K562 (cell line): ENCODE results near the gene ITPR1. TPM values are rescaled to one million over a fixed set of nuclear protein-coding genes. Genes with fewer than 3 reads are reported as not detected.

ENCODE experiments used
- BCOR ChIP-seq: fragments of 450-650 bp; IDR thresholded peaks from 2 replicates; pipeline ENCODE4 v1.6.1; 2016
- BHLHE40 ChIP-seq: IDR thresholded peaks from 2 replicates; pipeline ENCODE4 v1.6.1; 2011; ENCODE audit warnings: low read length, improper control_type of control experiment
- CTBP1 ChIP-seq: fragments of 450-650 bp; IDR thresholded peaks from 2 replicates; pipeline ENCODE4 v1.6.1; 2016; ENCODE audit warnings: borderline replicate concordance
- DIDO1 ChIP-seq: fragments of 450-650 bp; IDR thresholded peaks from 2 replicates; pipeline ENCODE4 v1.6.1; 2016; ENCODE audit warnings: low read depth, missing biosample characterization, missing genetic modification characterization
- DPF2 ChIP-seq: fragments of 450-650 bp; IDR thresholded peaks from 2 replicates; pipeline ENCODE4 v1.6.1; 2016
- ETS1 ChIP-seq: conservative IDR thresholded peaks from 2 replicates; pipeline ENCODE4 v1.6.1; 2011; ENCODE audit warnings: low read depth, mild to moderate bottlenecking, low read length; ENCODE audit not compliant: control insufficient read depth
- FOXP4 ChIP-seq: sonication (generic); formaldehyde crosslinking; IDR thresholded peaks from 2 replicates; pipeline ENCODE4 v1.8.0; 2022; ENCODE audit warnings: mild to moderate bottlenecking, missing genetic modification reagents, borderline replicate concordance
- HMGN3 ChIP-seq: IDR thresholded peaks from 2 replicates; pipeline ENCODE4 v1.6.1; 2011; ENCODE audit warnings: borderline replicate concordance, low read depth, mild to moderate bottlenecking, mixed read lengths, low read length; ENCODE audit not compliant: insufficient read length; ENCODE audit errors: extremely low read depth
- KLF16 ChIP-seq: IDR thresholded peaks from 2 replicates; pipeline ENCODE4 v1.6.1; 2016; ENCODE audit warnings: antibody characterized with exemption
- KLF6 ChIP-seq: fragments of 250-450 bp; sonication (Bioruptor Pico); IDR thresholded peaks from 2 replicates; pipeline ENCODE4 v1.4.0; 2020; ENCODE audit warnings: mild to moderate bottlenecking, moderate library complexity, borderline replicate concordance
- MTA1 ChIP-seq: fragments of 450-650 bp; IDR thresholded peaks from 2 replicates; pipeline ENCODE4 v1.6.1; 2017; ENCODE audit warnings: borderline replicate concordance
- MTA3 ChIP-seq: fragments of 450-650 bp; formaldehyde crosslinking; IDR thresholded peaks from 2 replicates; pipeline ENCODE4 v1.6.1; 2017; ENCODE audit warnings: mild to moderate bottlenecking, borderline replicate concordance
- NFATC3 ChIP-seq: fragments of 450-650 bp; IDR thresholded peaks from 2 replicates; pipeline ENCODE4 v1.6.1; 2017; ENCODE audit warnings: mild to moderate bottlenecking
- TAF9B ChIP-seq: fragments of 450-650 bp; IDR thresholded peaks from 2 replicates; pipeline ENCODE4 v1.6.1; 2018; ENCODE audit warnings: mild to moderate bottlenecking; ENCODE audit not compliant: partially characterized antibody
- ZKSCAN3 ChIP-seq: fragments of 250-450 bp; sonication (Bioruptor Pico); IDR thresholded peaks from 2 replicates; pipeline ENCODE4 v1.4.0; 2020
- ZNF449 ChIP-seq: fragments of 250-450 bp; sonication (Bioruptor Pico); IDR thresholded peaks from 2 replicates; pipeline ENCODE4 v1.8.0; 2022; ENCODE audit warnings: moderate library complexity, mild to moderate bottlenecking, inconsistent platforms
- ZNF609 ChIP-seq: sonication (generic); formaldehyde crosslinking; IDR thresholded peaks from 2 replicates; pipeline ENCODE4 v1.8.1; 2023; ENCODE audit warnings: missing genetic modification reagents, mild to moderate bottlenecking, borderline replicate concordance
- ZNF668 ChIP-seq: fragments of 250-450 bp; sonication (Bioruptor Pico); IDR thresholded peaks from 2 replicates; pipeline ENCODE4 v1.8.0; 2022; ENCODE audit warnings: mild to moderate bottlenecking, inconsistent platforms
- polyA plus RNA-seq, 8 experiments: library from polyadenylated mRNA; depleted of rRNA in 4 of 8; stranded (reverse) in 5 of 8; unstranded in 3 of 8; fragments of >200 nt; fragmentation: Nextera tagmentation in 2 of 8; fragmentation: Illumina TruSeq in 1 of 8; extraction: Ambion mirVana in 2 of 8; extraction: Trizol in 1 of 8; gene quantifications; 2 replicates each; pipeline versions ENCODE4 v1.2.1 to v1.2.3, GENCODE V29; 2011 to 2014; ENCODE audit warnings: inconsistent platforms in 1 of 8, missing spikeins in 1 of 8
- total RNA-seq, 7 experiments: library from RNA; depleted of rRNA in 6 of 7; stranded (reverse); fragments of >200 nt in 6 of 7; fragmentation: Illumina TruSeq in 2 of 7; extraction: Trizol in 2 of 7; gene quantifications; 2 replicates each; pipeline versions ENCODE4 v1.2.1 to v1.2.3, GENCODE V29; 2011 to 2021; ENCODE audit warnings: low replicate concordance in 1 of 7

ITPR1 gene
- total and polyA plus RNA-seq, 9 of the 15 experiments (the other 6 are each of a cell fraction or from before 2014, with no cell fraction given) = 22.4 to 40.0 (median 27.4) TPM

- TF ChIP-seq ZNF449 (peak; percentile 39), ETS1 (0 out of 2 replicates have a peak, but pooled peaks have one; percentile 54), HMGN3 (no peak), CTBP1 (peak; percentile 72), TAF9B (peak; percentile 81), BHLHE40 (peak; percentile 83), ZKSCAN3 (CRISPR knock-in tag) (peak; percentile 95), DPF2 (peak; percentile 96), ZNF609 (no peak), FOXP4 (CRISPR knock-in tag) (peak; percentile 88), ZNF668 (peak; percentile 86), DIDO1 (tag) (peak; percentile 53; the same call in 1 of the 2 replicates), NFATC3 (peak; percentile 64), KLF6 (CRISPR knock-in tag) (peak; percentile 85; the same call in 1 of the 2 replicates), BCOR (peak; percentile 64), KLF16 (peak; percentile 73), MTA3 (0 out of 2 replicates have a peak, but pooled peaks have one; percentile 58), MTA1 (peak; percentile 79)
Observed at GRCh38 chr3:4741404-4742307, 248.5 kb downstream of the ITPR1 start (continued).
